Sigmoid colon (tissue), 7 donors: ENCODE results near the gene AMFR. TPM values are rescaled to one million over a fixed set of nuclear protein-coding genes. Genes with fewer than 3 reads are reported as not detected.

Experiments
- DNase-seq: peaks from one replicate; pipeline ENCODE4 v3.0.0-alpha.2; 2019
- H3K27ac ChIP-seq, 4 donors: fragments of 200-600 bp; sonication (generic); one replicate each; pipeline ENCODE4 v1.5.1; 2016 to 2019; ENCODE audit warnings: mild to moderate bottlenecking in 1 of 4
- H3K27me3 ChIP-seq, 3 donors: fragments of 200-600 bp; sonication (generic); one replicate each; pipeline ENCODE4 v1.5.1; 2019; ENCODE audit warnings: mild to moderate bottlenecking in 1 of 3
- H3K36me3 ChIP-seq, 4 donors: fragments of 200-600 bp; sonication (generic); one replicate each; pipeline ENCODE4 v1.5.1; 2016 to 2019
- H3K4me1 ChIP-seq, 4 donors: fragments of 200-600 bp; sonication (generic); one replicate each; pipeline ENCODE4 v1.5.1; 2017 to 2019
- H3K4me3 ChIP-seq, 4 donors: fragments of 200-600 bp; sonication (generic); one replicate each; pipeline ENCODE4 v1.5.1; 2017 to 2019; ENCODE audit warnings: mild to moderate bottlenecking in 2 of 4, moderate library complexity in 1 of 4
- H3K9me3 ChIP-seq, 4 donors: fragments of 200-600 bp in 3 of 4; sonication (generic) in 3 of 4; one replicate each; pipeline versions ENCODE4 v1.5.1 to v1.6.1; 2013 to 2019
- CTCF ChIP-seq, 4 experiments: fragments of 450-650 bp in 3 of 4; fragments of 200-600 bp in 1 of 4; IDR thresholded peaks; one replicate each; pipeline ENCODE4 v1.5.1; 2016 to 2019; ENCODE audit warnings: antibody characterized with exemption in 4 of 4, mild to moderate bottlenecking in 3 of 4, moderate library complexity in 2 of 4
- EP300 ChIP-seq, 4 donors: sonication (generic); formaldehyde crosslinking; IDR thresholded peaks; one replicate each; pipeline ENCODE4 v1.6.1; 2017; ENCODE audit warnings: antibody characterized with exemption in 4 of 4
- POLR2A ChIP-seq, 2 donors: fragments of 450-650 bp; IDR thresholded peaks; one replicate each; pipeline ENCODE4 v1.6.1; 2016; ENCODE audit warnings: antibody characterized with exemption in 2 of 2, mild to moderate bottlenecking in 2 of 2, moderate library complexity in 2 of 2
- POLR2AphosphoS5 ChIP-seq, 4 donors: sonication (generic); formaldehyde crosslinking; IDR thresholded peaks; one replicate each; pipeline ENCODE4 v1.6.1; 2017; ENCODE audit warnings: antibody characterized with exemption in 4 of 4
- WGBS, 2 donors: extraction: QIAGEN DNeasy Blood & Tissue Kit; methylation state at CpG; one replicate each; pipeline ENCODE4 v1.1.7; 2013; 5-methylcytosine and 5-hydroxymethylcytosine counted together
- intact Hi-C: fragments of 100-400 bp; cut with DNase I; formaldehyde crosslinking; loops from one replicate; pipeline ENCODE4 v1.15.1; 2023
- polyA plus RNA-seq, 3 donors: library from polyadenylated mRNA; stranded (reverse); fragments of 200-250 nt; gene quantifications; one replicate each; pipeline ENCODE4 v1.2.3, GENCODE V29; 2013
- total RNA-seq, 4 donors: library from RNA; depleted of rRNA; stranded (reverse); fragments of >200 nt; gene quantifications; one replicate each; pipeline ENCODE4 v1.1.0, GENCODE V29; 2016
- donor health status: healthy with polysubstance abuse.
- donor health status: Bipolar disorder and iron deficiency.
- donor health status: healthy.

Gene AMFR
- total and polyA plus RNA-seq, 7 donors = 22.4 to 201 (median 111) TPM

DNA sequence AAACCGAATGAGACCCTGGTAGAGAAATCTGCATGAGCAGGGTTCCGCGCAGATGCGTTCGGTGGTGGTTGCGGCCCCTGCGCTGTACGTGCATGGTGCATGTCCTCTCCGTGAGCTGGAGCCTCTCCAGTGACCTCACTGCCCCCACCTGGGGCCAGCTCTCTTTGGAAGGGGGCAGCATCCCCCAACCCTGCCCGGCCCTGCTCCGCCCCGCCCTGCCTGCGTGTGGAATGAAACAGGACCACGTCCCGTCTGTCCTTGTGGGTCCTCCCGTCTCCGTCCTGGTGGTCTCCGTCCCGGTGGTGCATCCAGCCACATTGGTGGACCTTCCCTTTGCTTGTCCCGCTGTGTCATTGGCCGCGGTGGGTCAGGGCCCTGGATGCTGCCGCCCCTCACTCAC lies 84.9 kb downstream of the AMFR start:
- WGBS, 2 donors = 89 to 90% methylated on average over 23 of the region's 23 CpGs
- no peak overlapping the region for H3K27ac ChIP-seq
- DNase-seq = no peak
- no peaks in the 10 kb centered on the region for H3K27me3 ChIP-seq
- peaks cover 18 to 97% (median 39%) of the 10 kb centered on the region in 4 donors for H3K36me3 ChIP-seq
- intact Hi-C loops = no loop called here
- H3K4me1 ChIP-seq = no peaks in the 10 kb centered on the region
- H3K9me3 ChIP-seq = no peaks in the 10 kb centered on the region
- H3K4me3 ChIP-seq = no peak overlapping the region
- no peak for TF ChIP-seq POLR2AphosphoS5 (IDR thresholded peaks at IDR 0.05)
- TF ChIP-seq CTCF (IDR thresholded peaks at IDR 0.05) = no peak
- TF ChIP-seq EP300 (IDR thresholded peaks at IDR 0.05) = no peak
- TF ChIP-seq POLR2A (IDR thresholded peaks at IDR 0.05) = no peak

DNA sequence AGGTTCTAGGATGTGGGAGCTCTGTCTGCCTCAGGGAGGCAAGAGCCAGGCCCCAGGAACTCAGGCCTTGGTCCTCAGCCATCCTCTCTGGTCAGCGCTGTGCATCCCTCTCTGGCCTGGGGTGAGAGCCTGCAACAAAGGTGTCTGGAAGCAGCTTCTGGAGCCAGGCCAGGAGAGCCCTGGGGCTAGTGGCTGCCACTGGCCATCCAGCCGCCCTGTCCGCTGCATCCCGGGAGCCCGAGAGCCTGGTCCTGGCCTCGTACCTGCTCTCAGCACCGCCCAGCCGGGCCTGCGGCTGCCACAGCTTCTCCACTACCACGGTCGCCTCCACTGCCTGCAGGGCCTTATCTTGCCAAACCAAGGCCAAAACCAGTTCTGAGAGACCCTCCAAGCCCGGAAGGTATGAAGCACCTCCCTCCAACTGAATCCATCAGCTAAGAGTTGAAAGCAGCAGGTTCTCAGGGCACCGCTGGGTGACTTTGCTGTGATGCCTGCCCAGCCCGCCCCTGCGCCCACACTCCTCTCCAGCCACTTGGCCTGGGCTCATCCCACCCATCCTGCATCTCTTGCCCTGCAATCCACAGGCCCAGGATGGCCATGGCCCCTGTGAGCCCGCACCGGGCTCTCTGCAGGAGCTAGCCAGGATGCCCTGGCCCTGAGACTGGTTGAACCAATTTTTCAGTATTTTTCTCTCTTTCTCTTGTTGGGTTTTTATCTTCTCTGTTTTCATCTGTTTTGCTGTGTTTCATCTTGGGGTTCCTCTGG lies 85.7 kb downstream of the AMFR start:
- no peak for DNase-seq
- H3K4me1 ChIP-seq = no peaks in the 10 kb centered on the region
- H3K27ac ChIP-seq = no peak overlapping the region
- H3K4me3 ChIP-seq = no peak overlapping the region
- no peaks in the 10 kb centered on the region for H3K9me3 ChIP-seq
- TF ChIP-seq EP300 (IDR thresholded peaks at IDR 0.05) (no peak), POLR2AphosphoS5 (IDR thresholded peaks at IDR 0.05) (no peak), POLR2A (IDR thresholded peaks at IDR 0.05) (no peak), CTCF (IDR thresholded peaks at IDR 0.05) (no peak)
- intact Hi-C loops = no loop called here
- H3K36me3 ChIP-seq = peaks cover 19 to 97% (median 38%) of the 10 kb centered on the region in 4 donors
- WGBS, 2 donors = 93% methylated on average over 17 of the region's 17 CpGs
- no peaks in the 10 kb centered on the region for H3K27me3 ChIP-seq

DNA sequence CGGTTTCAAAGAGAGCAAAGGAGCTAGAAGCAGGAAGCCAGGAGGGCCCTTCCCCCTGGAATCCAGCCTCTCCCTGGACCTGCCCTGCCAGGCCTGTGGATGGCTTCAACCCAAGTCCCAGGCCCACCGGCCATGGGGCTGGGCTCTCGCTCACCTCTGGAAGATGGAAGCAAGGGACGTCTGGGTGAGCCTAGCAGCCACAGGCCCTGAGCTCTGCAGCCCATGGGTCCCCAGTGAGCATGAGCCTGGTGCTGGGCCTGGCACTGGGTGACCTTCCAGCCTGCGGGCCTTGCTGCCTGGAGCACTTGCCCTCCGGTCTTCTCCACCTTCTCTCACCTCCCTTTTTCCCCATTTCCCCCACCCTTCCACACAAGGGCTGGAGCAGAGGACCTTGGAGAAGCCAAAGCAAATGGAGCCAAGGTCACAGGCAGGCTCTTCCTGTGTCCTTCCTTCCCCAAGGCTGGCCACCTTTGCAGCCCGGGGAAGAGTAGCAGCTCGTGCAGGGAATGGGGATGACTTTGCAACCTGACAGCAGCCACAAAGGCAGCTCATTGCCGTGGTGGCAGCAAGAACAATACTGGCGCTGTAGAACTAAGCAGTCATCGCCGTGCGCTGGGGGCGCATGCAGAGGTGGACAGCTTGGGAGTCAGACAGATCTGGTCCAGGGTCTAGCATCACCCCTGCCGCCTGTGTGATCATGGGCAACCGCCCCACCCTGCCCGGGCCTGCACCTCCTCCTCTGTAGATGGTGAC lies 86.6 kb downstream of the AMFR start:
- 88 to 89% methylated on average over 17 of the region's 17 CpGs for WGBS, 2 donors
- intact Hi-C loops = no loop called here
- H3K36me3 ChIP-seq = peaks cover 10 to 97% (median 34%) of the 10 kb centered on the region in 4 donors

DNA sequence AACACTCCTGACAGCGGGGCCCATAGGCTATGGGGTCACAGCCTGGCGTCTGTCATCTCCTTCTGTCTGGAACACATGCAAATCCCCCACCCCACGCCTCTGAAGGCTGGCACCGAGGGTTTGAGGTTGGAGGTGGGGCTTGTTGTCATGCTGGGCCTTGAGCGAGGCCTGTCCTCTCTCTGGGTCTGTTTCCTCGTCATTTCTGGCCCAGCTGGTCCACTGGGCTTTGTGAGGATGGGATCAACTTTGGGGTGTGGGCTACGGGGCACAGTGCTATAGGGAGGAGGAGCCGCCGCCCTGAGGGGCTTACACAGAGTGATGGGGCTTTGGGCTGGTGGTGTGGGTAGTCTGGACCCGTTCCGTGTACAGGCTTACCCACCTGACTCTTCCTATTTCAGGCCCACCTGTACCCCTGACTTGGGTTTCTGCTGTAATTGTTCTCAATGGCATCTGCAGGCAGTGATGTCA lies 87.5 kb downstream of the AMFR start:
- no peak for DNase-seq
- intact Hi-C loops = no loop called here
- H3K27ac ChIP-seq = no peak overlapping the region
- peaks cover 10 to 94% (median 34%) of the 10 kb centered on the region in 4 donors for H3K36me3 ChIP-seq
- peaks cover 0 to 1% (median 0%) of the 10 kb centered on the region in 4 donors for H3K4me1 ChIP-seq
- 82 to 83% methylated on average over 11 of the region's 11 CpGs for WGBS, 2 donors
- H3K9me3 ChIP-seq = no peaks in the 10 kb centered on the region
- TF ChIP-seq EP300 (IDR thresholded peaks at IDR 0.05) (no peak), CTCF (IDR thresholded peaks at IDR 0.05) (no peak), POLR2A (IDR thresholded peaks at IDR 0.05) (no peak), POLR2AphosphoS5 (IDR thresholded peaks at IDR 0.05) (no peak)
- H3K4me3 ChIP-seq = no peak overlapping the region
- H3K27me3 ChIP-seq = no peaks in the 10 kb centered on the region

More for the DNA sequence above, 86.6 kb downstream of the AMFR start:
- H3K27ac ChIP-seq = no peak overlapping the region
- no peaks in the 10 kb centered on the region for H3K4me1 ChIP-seq
- H3K9me3 ChIP-seq = no peaks in the 10 kb centered on the region
- H3K4me3 ChIP-seq = no peak overlapping the region
- no peak for TF ChIP-seq POLR2A (IDR thresholded peaks at IDR 0.05)
- no peak for TF ChIP-seq EP300 (IDR thresholded peaks at IDR 0.05)
- TF ChIP-seq CTCF (IDR thresholded peaks at IDR 0.05) = no peak
- no peak for TF ChIP-seq POLR2AphosphoS5 (IDR thresholded peaks at IDR 0.05)
- DNase-seq = no peak
- no peaks in the 10 kb centered on the region for H3K27me3 ChIP-seq
